Measurements from ENCODE around the gene CDH20. TPM values are rescaled to one million over a fixed set of nuclear protein-coding genes. Genes with fewer than 3 reads are reported as not detected.

CDH20 gene
- total RNA-seq, 3 donors from 2014 or later = not detected

DNA sequence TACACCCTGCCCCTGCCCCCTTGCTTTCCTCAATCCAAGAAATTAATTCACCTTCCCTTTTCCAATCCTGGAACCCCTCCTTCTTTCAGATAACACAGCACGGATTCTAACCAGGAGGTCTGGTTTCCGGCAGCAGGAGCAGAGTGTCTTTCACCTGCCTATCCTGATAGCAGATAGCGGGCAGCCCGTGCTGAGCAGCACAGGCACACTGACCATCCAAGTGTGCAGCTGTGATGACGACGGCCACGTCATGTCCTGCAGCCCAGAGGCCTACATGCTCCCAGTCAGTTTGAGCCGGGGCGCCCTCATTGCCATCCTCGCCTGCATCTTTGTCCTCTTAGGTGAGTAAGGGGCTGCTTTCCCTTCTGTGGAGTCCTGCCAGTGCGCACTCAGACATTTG, 216.7 kb downstream of the CDH20 start:
- no peak for ATAC-seq
- no peaks in the 10 kb centered on the region for H3K4me1 ChIP-seq (ENCODE audit: low read depth)
- no peak overlapping the region for H3K4me3 ChIP-seq
- intact Hi-C loops (cut with DNase I, micrococcal nuclease) = loop anchor here in 1 of 2 donors (10.0 kb wide), 1 partner anchor 575 kb away; no protein-coding TSS in a partner anchor
- no peaks in the 10 kb centered on the region for H3K36me3 ChIP-seq (ENCODE audit: low read depth)
- no peak for DNase-seq
- TF ChIP-seq, protein P1, sequence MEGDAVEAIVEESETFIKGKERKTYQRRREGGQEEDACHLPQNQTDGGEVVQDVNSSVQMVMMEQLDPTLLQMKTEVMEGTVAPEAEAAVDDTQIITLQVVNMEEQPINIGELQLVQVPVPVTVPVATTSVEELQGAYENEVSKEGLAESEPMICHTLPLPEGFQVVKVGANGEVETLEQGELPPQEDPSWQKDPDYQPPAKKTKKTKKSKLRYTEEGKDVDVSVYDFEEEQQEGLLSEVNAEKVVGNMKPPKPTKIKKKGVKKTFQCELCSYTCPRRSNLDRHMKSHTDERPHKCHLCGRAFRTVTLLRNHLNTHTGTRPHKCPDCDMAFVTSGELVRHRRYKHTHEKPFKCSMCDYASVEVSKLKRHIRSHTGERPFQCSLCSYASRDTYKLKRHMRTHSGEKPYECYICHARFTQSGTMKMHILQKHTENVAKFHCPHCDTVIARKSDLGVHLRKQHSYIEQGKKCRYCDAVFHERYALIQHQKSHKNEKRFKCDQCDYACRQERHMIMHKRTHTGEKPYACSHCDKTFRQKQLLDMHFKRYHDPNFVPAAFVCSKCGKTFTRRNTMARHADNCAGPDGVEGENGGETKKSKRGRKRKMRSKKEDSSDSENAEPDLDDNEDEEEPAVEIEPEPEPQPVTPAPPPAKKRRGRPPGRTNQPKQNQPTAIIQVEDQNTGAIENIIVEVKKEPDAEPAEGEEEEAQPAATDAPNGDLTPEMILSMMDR (IDR thresholded peaks at IDR 0.05) = no peak
- H3K9me3 ChIP-seq = no peaks in the 10 kb centered on the region

DNA sequence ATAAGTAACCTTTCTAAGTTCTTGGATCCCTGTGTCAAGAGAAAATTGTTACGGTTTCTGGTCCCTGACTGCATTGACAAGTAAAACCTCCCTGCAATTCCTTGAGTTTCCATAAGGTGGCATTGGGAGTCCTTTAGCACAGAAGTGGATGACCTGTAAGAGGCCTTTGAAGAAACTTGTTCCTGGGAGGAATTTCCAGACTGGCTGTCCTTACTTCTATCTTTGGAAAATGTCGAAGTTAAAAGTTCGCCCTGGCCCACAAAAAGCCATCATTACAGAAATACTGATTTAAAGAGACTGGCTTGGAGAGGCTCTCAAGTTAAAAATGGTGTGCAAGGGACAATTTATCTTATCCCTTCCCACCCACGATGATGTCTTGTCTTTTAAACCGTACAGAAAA, 218.4 kb downstream of the CDH20 start:
- peak; percentile 84 for ATAC-seq
- DNase-seq = peak in 1 of 3 donors; percentile 86
- Histone ChIP-seq H3K9me3 (no peaks in the 10 kb centered on the region), H3K4me3 (no peak overlapping the region), H3K36me3 (ENCODE audit: low read depth) (no peaks in the 10 kb centered on the region), H3K4me1 (ENCODE audit: low read depth) (no peaks in the 10 kb centered on the region)
- TF ChIP-seq, protein P1 (IDR thresholded peaks at IDR 0.05) = peak; percentile 44
- intact Hi-C loops (cut with DNase I, micrococcal nuclease) = loop anchor here in 1 of 2 donors (10.0 kb wide), 1 partner anchor 573 kb away; no protein-coding TSS in a partner anchor

DNA sequence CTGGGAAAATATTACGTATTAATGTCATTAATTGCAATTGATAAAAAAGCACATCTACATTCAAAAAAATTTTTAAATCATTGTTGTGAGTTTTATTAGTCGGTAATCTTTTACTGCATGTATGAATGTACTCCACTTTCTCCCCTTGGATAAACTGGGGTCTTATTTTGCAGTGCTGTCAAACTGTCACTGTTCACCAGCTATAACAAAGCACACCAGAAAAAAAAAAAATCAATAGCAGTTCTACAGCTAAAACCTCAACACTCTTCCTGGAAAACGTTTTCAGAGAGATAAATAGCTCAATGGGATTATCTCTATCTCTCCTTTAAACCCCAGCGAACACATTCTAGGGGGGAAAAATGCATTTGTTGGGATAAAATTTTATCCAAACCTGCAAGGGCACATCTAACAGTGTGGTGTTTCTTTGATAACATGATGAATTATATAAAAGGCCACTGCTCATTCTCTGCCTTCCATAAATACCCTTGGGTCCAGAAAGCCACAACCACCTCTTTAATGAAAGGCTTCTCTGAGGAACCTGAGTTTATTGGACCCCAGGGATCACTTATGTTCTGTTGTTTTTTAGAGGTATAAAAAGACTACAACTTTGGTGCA, 219.9 kb downstream of the CDH20 start:
- ATAC-seq = no peak

DNA sequence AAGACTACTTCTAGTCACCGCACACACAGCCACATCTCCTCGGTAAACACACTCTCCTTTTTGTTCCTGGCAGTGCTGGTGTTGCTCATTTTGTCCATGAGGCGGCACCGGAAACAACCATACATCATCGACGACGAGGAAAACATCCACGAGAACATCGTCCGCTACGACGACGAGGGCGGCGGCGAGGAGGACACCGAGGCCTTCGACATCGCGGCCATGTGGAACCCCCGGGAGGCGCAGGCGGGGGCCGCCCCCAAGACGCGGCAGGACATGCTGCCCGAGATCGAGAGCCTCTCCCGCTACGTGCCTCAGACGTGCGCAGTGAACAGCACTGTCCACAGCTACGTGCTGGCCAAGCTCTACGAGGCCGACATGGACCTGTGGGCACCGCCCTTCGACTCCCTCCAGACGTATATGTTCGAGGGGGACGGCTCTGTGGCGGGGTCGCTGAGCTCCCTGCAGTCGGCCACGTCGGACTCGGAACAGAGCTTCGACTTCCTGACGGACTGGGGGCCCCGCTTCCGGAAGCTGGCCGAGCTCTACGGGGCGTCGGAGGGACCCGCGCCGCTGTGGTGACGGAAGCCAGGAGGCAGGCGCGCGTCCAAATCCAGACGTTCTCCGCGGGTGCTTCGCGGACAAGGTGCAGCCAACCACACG, 221.0 kb downstream of the CDH20 start:
- no peak overlapping the region for H3K4me3 ChIP-seq
- no peaks in the 10 kb centered on the region for H3K4me1 ChIP-seq (ENCODE audit: low read depth)
- DNase-seq = peak; percentile 8 to 52 (median 40)
- intact Hi-C loops (cut with DNase I, micrococcal nuclease) = loop anchor here in 1 of 2 donors (10.0 kb wide), 1 partner anchor 571 kb away; no protein-coding TSS in a partner anchor
- H3K9me3 ChIP-seq = peaks cover 3% of the 10 kb centered on the region
- peak; percentile 47 for ATAC-seq
- H3K36me3 ChIP-seq (ENCODE audit: low read depth) = no peaks in the 10 kb centered on the region
- TF ChIP-seq, protein P1 (IDR thresholded peaks at IDR 0.05) = no peak

More for the DNA sequence above, 219.9 kb downstream of the CDH20 start:
- H3K9me3 ChIP-seq = no peaks in the 10 kb centered on the region
- no peaks in the 10 kb centered on the region for H3K4me1 ChIP-seq (ENCODE audit: low read depth)
- intact Hi-C loops (cut with DNase I, micrococcal nuclease) = loop anchor here in 1 of 2 donors (10.0 kb wide), 1 partner anchor 572 kb away; no protein-coding TSS in a partner anchor
- no peak for DNase-seq
- TF ChIP-seq, protein P1 (IDR thresholded peaks at IDR 0.05) = no peak
- no peak overlapping the region for H3K4me3 ChIP-seq
- H3K36me3 ChIP-seq (ENCODE audit: low read depth) = no peaks in the 10 kb centered on the region

DNA sequence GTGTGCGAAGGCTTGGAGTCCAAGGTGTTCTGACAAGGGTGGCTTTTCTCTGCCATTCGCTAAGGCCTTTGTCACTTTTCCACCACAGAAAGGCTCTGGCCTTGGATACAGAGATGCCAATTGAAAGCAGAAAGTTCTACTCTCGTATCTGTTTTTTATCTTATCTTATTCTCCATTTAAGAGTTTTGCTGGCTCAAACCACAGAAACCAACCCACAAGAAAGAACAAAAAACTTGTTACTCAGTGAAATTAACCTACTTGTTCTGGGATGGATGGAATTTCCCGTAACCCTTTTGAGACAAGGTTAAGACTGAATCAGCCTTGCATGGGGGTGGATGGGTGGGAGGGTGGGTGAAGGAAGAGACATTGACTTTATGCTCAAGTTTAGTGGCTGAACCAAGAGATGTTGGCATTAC, 221.7 kb downstream of the CDH20 start:
- TF ChIP-seq, protein P1 (IDR thresholded peaks at IDR 0.05) = no peak
- Histone ChIP-seq H3K4me3 (no peak overlapping the region), H3K9me3 (peaks cover 3% of the 10 kb centered on the region), H3K4me1 (ENCODE audit: low read depth) (no peaks in the 10 kb centered on the region), H3K36me3 (ENCODE audit: low read depth) (no peaks in the 10 kb centered on the region)
- DNase-seq (no peak), ATAC-seq (no peak)
- intact Hi-C loops (cut with DNase I, micrococcal nuclease) = loop anchor here in 1 of 2 donors (10.0 kb wide), 1 partner anchor 570 kb away; no protein-coding TSS in a partner anchor
